HG02759 (cell line): ENCODE measurements around the gene ANAPC2.

Source experiments
- ATAC-seq: cut with Tn5 transposase; IDR thresholded peaks from one replicate; pipeline ENCODE4 v1.9.1; 2021; ENCODE audit warnings: mild to moderate bottlenecking, moderate library complexity; ENCODE audit not compliant: unreplicated experiment

ANAPC2 gene

DNA sequence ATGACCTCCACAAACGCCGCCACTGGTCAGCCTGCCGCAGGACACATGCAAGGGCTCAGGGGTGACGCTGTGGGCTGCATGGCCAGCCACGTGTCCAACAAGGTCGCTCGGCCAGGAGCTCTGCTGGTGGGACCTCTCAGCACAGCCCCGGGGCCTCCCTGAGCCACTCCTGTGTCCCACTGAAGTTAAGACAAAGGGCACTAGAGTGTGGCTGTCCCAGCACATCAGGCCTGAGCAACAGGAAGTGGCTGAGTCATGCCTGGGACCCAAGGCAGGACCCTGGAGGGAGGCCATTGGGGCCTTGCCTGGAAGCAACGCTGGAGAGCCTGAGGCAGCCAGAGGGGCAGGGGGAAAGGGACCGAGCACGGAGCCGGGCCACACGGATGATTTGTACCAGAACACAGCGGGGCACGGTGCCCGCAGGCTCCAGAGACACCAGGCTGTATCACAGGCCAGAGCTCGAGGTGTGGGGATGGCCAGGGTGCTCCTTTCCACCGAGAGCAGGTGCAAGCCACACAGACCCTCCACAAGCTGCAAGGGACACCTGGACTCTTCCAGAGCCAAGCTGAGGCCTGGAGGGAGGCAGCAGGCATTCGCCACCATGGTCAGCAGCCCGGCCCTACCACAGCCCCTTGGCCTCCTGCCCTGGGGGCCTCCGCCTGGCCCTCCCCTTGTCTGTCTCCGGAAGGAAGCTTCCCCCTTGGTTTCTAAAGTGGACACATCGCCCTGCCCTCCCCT is 10.0 kb downstream of the ANAPC2 start:
- ATAC-seq: no peak

DNA sequence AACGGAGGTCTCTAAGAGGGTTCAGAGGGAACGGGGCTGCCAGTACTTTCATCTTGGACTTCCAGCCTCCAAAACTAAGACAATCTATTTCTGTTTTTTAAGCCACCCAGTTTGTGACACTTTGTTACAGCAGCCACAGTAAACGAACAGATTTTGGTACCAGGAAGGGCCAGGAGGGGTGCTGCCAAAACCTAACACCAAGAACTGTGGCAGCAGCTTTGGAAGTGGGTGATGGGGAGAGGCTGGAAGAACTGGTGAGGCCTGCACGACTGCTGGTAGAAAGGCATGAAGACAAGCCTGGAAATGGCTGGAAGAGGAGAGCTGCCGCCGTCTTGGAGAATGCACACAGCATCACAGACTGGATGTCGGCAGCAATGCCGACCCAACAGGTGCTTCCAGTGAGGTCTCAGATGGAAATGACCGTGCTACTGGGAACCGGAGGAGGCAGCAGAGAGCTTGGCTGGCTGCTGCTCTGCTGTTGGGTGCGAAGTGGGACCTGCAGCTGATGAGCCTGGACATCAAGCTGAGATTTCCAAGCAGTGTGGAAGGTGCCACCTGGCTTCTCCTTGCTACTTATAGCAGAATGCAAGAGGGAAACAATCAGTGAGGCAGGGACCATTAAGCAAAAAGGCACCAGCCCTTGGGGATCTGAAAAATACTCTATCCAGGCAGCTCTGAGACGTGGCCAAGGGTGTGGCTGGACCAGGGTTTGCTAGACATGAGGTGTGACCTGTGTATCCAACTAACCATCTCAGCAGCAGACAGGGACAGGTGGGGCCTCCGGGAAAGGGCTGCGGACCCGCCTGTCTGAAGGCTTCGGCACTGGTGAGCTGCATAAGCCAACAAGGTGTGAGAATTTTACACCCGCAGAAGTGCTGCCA is 11.8 kb downstream of the ANAPC2 start:
- no peak for ATAC-seq

DNA sequence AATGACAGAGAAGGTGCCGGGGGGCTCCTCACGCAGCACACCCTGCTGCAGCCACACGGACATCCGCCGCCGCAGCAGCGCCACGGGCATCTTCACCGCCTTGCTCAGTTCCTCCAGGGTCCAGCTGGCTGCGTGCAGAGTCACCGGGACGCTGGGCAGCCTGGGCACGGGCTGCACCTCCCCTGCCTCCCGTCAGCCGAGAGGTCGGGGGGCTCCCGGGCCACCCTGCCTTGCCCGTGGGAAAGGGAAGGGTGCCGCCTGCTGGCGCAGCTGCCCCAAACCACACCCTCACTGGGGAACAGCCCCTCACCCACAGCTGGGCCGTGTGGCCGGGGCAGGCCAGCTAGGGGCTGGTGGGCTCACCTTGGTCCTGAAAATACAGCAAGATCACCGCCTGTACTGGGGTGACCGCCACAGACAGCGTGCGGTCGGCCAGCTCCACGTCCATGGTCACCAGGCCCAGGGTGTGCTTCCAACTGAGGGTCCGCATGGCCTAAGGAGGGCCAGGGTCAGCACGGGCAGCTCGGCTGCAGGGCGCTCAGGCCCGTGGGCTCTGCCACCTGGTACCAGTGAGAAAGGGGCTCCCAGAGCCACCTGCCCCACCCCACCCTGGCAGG is 12.9 kb downstream of the ANAPC2 start:
- ATAC-seq: no peak

DNA sequence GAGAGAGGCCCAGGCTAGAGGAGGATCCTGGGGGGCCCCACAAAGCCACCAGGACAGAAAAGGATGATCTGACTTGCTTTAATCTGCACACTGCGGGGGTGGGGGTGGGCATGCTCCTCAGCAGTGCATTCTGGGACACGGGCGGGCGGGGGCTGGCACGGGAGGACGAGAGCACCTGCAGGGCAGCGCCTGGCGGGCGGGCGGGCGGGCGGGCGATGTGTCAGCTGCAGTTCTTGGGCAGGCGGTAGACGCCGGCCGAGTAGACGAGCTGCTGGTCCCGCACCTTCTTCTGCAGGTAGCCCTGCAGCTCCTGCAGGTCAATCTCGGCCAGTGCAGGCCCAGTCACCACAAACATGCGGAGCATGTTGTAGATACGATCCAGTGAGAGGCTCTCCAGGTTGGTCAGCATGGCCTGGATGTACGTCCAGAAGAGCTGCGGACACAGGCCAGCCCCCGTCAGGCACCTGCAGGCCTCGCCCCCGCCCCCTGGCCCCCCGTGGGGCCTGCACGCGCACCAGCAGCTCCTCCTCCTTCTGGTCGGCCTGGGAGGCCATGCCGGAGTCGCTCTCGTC is 13.6 kb downstream of the ANAPC2 start:
- no peak for ATAC-seq

DNA sequence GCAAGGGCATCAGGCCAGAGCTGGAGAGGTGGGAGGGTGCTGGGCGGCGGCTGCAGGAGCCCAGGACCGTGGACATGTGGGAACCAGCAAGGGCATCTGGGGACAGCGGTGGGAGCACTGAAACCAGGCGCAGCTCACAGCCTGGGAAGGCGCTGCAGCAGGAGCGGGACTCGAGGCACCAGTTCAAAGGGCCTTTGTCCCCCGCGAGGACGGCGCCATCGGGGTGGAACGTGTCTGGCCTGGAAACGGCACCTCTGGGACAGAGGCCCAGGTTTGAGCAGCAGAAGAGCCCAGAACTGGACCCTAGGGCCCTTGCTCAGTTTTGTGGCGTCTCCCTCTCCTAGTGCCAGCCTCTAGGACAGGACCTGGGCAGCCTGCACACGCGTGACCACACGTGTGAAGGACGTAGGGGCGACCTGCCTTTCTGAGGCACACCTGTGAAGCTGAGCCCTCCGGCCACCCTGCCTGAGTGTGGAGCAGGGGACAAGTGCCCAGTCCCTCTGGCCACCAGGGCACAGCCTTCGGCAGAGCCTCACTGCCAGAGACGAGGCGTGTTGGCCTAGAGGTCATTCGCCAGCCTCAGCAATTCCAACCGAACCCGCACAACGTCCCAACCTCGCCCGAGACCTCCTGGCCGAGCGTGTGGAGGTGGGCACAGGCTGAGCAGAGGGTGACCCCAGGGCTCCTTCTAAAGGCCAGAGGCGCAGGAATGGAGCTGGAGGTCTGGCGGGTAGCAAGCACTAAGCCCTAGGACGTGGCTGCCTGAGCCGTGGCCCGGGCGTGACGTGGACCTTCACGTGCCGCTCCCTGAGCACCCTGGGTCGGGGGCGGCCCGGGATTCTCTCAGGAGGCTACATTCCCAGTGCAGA is 14.3 kb downstream of the ANAPC2 start:
- ATAC-seq: no peak

DNA sequence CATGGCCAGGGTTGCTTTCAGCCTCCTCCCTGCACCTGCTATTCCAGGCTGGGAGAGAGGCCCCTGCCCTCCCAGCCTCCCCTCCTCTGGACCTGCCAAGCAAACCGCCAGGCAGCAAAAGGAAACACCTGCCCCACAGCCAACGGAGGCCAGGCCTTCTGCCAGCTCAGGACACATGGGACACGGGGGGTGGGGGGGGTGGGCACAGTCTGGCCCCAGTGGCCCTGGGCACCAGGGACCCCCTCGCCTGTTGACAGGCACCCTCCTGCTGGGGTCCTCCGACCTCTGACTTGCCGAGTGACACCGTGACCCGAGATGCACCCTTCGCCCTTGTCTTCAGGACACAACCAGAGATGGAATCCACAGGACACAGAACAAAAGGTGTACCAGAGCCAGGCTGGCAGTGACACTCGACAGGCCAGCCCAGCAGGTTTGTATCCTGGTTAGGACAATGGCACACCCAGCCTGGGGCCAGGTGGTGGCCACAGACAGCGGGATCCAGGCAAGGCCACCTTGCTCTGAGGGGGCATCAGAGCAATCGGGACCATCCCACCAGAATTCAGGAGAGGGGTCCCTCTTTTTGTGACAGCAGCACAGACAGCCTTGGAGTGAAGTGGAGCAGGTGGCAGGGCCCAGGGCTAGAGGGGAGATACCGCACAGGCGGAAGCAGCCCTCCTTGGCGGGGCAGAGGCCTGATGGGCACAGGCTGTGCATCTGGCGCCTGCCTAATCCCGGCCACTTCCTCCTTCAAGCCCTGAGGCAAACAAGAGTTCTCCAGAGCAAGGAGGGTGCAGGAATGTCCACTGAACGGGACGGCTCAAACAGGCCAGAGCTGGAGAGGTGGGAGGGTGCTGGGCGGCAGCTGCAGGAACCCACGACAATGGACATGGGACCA is 15.2 kb downstream of the ANAPC2 start:
- no peak for ATAC-seq

DNA sequence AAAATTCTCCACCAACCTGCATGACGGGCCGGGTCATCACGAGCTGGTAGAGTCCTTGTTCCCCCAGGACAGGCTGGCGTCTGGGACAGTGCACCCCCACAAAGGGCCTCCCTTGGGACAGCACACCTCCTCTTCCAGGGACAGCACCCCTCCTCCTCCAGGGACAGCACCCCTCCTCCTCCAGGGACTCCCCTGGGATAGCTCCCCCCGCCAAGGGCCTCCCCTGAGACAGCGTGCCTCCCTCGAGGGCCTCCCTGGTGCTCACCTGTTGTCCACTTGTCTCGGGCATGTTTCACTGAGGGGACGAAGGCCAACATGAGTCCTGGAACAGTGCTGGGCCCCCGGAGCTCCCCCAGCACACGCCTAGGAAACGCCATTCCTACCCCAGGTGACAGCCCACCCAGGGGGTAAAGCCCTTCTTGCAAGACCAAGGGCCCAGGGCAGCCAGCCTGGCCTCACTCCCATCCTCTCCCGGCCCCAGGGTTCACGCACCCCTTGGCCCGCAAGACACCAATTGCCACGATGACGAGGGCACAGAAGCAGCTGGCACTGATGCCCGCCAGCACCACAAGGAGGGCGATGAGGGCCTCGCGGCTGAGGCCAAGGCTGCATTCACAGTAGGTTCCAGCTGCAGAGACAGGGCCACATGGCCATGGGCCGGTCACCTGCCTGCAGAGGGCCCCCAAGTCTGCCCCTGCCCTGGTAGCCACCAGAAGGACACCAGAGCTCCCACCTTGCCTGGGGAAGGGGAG is 17.0 kb downstream of the ANAPC2 start:
- no peak for ATAC-seq

DNA sequence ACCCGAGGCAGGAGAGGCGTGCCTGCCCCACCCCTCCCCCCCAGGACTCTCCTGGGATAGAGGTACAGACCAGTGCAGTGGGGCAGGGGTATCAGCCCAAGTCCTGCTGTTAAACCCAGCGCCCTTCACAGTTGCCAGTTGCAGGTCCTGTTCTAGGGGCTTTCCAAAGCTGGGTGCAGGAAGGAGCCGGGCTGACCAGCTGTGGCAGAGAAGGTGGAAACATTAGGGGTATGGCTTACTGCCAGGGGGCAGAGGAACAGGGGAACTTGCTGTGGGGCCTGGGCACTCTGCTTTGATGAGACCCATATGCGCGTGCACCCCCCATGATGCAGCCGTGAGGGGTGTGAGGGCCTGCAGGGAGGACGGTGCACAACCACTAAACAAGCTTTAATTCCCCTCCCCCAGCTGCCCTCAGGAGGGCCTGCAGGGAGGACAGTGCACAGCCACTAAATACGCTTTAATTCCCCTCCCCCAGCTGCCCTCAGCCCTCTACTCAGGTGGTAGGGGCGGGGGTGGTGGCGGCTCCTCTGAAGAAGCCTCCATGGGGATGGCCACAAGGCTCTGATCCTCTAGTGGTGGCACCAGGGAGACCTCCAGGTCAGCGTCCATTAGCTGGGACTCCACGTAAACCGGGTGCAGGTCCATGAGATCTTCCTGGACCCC is 17.7 kb downstream of the ANAPC2 start:
- no peak for ATAC-seq

DNA sequence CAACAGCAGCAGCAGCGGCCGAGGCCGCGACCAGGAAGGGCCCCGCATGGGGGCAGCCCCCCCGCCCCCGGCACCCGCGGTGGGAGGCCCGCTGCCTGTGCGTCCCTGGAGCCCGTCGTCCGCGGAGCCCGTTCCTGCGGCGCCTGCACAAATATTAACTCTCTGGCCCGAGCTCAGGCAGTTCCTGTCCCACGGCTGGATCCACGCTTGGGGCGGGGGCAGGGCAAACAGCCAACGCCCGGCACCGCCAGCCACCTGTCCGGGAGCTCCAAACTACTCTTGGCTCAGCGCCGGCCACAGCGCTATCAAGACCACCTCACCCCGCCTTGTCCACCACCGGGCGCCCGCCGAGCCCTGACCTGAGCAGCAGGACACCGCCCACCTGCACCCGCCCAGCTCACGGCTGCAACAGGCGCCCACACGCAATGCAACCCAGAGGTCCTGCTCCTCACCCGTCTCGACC is 18.4 kb downstream of the ANAPC2 start, which contains the start of gene LRRC26:
Gene LRRC26, minus strand, starts transcription at position 156 of the 463 bp plus-strand sequence. Its CDS starts 108 bp downstream, at position 48.
- ATAC-seq: no peak

DNA sequence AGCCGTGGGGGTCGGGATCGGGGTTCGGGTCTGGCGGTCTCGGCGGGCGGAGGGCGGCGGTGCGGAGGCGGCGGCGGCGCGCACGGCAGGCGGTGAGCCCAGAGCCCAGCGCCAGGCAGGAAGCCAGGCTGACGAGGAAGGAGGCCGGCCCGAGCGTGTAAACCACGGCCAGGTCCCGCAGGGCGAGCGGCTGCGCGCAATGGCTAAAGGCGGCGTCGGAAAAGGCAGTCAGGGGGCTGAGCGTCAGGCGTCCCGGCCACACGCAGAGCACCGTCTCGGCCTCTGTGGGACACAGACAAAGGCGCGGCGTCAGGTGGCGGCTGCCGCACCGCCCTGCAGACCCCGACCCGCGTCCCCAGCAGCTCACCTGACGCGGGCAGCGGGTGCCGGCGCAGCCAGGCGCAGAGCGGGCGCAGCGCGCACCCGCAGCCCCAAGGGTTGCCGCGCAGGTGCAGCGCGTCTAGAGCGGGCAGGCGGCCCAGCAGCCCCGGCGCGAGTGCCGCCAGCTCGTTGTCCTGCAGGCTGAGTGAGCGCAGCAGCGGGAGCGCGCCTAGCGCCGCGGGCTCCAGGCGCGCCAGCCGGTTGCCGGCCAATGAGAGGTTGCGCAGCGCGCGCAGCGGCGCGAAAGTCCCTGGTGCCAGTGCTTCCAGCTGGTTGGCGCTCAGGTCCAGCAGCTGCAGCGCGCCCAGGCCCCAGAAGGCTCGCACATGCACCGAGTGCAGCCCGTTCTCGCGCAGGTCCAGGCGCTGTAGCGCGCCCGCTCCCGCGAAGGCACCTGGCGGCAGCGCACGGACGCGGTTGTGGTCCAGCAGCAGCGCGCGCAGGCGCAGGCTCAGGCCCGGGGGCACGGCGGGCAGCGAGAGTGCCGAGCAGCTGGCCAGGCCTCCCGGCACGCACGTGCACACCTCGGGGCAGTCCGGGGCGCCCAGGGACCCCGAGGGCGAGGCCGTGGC is 19.2 kb downstream of the ANAPC2 start:
- peak; percentile 47 for ATAC-seq

DNA sequence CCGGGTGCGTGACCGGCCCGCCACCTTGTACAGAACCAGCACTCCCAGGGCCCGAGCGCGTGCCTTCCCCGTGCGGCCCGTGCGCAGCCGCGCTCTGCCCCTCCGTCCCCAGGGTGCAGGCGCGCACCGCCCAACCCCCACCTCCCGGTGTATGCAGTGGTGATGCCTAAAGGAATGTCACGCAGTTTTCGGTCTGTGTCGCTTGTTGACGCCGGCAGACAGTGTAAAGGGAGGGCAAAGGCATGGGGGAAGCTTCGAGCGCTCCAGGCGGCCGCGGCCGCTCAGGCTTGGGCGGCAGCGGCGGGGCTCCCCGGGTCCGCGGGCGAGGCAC is 19.8 kb downstream of the ANAPC2 start:
- no peak for ATAC-seq

DNA sequence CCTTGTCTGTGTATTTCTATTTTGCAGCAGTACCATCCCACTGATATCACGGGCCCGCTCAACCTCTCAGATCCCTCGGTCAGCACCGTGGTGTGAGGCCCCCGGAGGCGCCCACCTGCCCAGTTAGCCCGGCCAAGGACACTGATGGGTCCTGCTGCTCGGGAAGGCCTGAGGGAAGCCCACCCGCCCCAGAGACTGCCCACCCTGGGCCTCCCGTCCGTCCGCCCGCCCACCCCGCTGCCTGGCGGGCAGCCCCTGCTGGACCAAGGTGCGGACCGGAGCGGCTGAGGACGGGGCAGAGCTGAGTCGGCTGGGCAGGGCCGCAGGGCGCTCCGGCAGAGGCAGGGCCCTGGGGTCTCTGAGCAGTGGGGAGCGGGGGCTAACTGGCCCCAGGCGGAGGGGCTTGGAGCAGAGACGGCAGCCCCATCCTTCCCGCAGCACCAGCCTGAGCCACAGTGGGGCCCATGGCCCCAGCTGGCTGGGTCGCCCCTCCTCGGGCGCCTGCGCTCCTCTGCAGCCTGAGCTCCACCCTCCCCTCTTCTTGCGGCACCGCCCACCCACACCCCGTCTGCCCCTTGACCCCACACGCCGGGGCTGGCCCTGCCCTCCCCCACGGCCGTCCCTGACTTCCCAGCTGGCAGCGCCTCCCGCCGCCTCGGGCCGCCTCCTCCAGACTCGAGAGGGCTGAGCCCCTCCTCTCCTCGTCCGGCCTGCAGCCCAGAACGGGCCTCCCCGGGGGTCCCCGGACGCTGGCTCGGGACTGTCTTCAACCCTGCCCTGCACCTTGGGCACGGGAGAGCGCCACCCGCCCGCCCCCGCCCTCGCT is 20.4 kb downstream of the ANAPC2 start:
- ATAC-seq: no peak

DNA sequence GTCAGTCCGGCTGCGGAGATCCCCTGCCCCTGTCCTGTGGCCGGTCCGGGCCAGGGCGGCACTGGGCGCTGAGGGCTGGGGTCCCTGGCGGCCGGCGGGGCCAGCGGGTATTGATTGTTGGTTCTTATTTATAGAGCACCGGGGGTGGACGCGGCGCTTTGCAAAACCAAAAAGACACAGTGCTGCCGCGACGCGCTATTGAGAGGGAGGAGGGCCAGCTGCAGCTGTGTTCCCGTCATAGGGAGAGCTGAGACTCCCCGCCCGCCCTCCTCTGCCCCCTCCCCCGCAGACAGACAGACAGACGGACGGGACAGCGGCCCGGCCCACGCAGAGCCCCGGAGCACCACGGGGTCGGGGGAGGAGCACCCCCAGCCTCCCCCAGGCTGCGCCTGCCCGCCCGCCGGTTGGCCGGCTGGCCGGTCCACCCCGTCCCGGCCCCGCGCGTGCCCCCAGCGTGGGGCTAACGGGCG is 21.0 kb downstream of the ANAPC2 start:
- no peak for ATAC-seq

DNA sequence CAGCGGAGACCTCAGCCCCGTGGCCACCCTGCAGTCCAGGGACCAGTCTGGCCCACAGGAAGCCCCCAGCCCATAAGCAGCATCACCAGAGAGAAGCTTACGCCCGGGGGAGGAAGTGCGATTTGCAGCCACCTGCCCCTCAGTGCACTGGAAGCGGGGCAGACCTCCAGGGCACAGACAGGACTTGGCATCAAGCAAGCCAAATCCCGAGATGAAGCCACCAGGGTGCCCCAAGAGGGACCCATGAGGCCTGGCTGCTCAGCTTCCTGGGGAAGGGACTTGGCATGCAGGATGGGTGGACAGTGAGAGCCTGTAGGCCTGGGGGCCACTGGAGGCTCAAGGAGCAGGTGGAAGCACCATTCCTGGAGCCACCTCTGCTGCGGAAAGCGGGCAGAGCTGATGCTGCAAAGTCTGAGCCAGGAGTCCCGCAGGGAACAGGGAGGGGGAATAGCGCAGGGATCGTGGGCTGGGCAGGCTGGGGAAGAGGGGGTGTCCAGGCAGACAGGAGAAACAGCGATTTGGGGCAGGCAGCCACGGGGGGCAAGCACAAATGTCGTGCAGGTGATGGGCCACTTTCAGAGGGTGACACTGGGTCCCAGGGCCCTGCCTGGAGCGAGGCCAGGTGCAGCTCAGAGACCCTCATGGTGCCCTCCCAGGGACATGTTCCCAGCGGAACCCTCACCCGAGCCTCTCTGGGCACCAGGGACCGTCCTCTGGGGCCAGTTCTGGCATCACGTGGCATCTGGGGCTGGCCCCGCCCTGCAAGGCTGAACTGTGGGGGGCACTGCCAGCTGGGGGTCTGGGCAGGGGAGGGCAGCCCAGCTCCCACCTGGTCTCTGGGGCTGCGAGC is 21.8 kb downstream of the ANAPC2 start:
- no peak for ATAC-seq

DNA sequence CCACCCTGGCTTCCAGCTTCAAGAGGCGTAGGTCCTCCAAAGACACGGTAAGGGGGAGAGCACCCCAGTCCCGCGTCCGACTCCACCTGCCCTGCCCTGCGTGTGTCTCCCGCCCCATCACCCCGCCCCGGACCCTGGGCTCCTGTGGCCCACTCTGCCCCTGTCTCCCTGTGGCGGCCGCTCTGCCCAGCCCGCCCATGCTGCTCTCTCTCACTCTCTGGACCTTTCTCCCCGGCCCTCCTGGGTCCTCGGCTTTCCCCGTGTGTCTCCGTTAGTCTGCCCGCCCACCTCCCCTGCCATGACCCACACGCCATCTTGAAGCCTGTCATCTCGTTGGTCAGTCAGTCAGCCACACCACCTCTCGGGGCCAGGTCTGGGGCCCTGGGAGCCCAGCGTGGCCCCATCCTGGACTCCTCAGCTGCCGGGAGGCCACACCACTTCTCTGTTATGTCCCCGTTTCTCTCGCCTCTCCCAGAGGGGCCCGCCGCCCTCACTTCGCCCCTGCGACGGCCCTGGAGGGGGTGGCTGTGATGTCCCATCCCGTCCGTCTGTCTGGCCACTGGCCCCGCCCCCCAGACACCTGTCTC is 23.0 kb downstream of the ANAPC2 start:
- ATAC-seq: no peak
